Hepatocyte (in vitro differentiated cells): ENCODE results near the gene RABGAP1. TPM values are rescaled to one million over a fixed set of nuclear protein-coding genes. Genes with fewer than 3 reads are reported as not detected.
A peak's percentile ranks its signal among the peaks of the same experiment; 100 is the strongest.

ENCODE experiments used
- DNase-seq: peaks from one replicate; pipeline ENCODE4 v3.0.0-alpha.2; 2016; ENCODE audit warnings: low spot score
- H2AFZ ChIP-seq: fragments of 200-600 bp; sonication (generic); 2 replicates; pipeline ENCODE4 v1.6.0; 2016; ENCODE audit warnings: antibody characterized with exemption, mild to moderate bottlenecking
- H3K27ac ChIP-seq: fragments of 200-600 bp; sonication (generic); 2 replicates; pipeline ENCODE4 v1.5.1; 2016; ENCODE audit warnings: mild to moderate bottlenecking
- H3K27me3 ChIP-seq: fragments of 200-600 bp; sonication (generic); 2 replicates; pipeline ENCODE4 v1.6.1; 2016
- H3K36me3 ChIP-seq: fragments of 200-600 bp; sonication (generic); replicated peaks from 2 replicates; pipeline ENCODE4 v1.5.1; 2016; ENCODE audit warnings: low read depth; ENCODE audit not compliant: insufficient read depth
- H3K4me1 ChIP-seq: fragments of 200-600 bp; sonication (generic); 2 replicates; pipeline ENCODE4 v1.5.1; 2016; ENCODE audit warnings: mild to moderate bottlenecking, moderate library complexity; ENCODE audit not compliant: insufficient read depth
- H3K4me2 ChIP-seq: fragments of 200-600 bp; sonication (generic); 2 replicates; pipeline ENCODE4 v1.6.0; 2016
- H3K4me3 ChIP-seq: fragments of 200-600 bp; sonication (generic); 2 replicates; pipeline ENCODE4 v1.5.1; 2016; ENCODE audit warnings: mild to moderate bottlenecking
- H3K79me2 ChIP-seq: fragments of 200-600 bp; sonication (generic); 2 replicates; pipeline ENCODE4 v1.6.0; 2017; ENCODE audit warnings: mild to moderate bottlenecking
- H3K9me2 ChIP-seq: fragments of 200-600 bp; sonication (generic); replicated peaks from 2 replicates; pipeline ENCODE4 v1.6.0; 2017; ENCODE audit warnings: mild to moderate bottlenecking; ENCODE audit not compliant: insufficient read depth
- H3K9me3 ChIP-seq: fragments of 200-600 bp; sonication (generic); 2 replicates; pipeline ENCODE4 v1.5.1; 2016; ENCODE audit warnings: low read depth, mild to moderate bottlenecking
- H4K20me1 ChIP-seq: fragments of 200-600 bp; sonication (generic); 2 replicates; pipeline ENCODE4 v1.6.0; 2016; ENCODE audit warnings: mild to moderate bottlenecking; ENCODE audit not compliant: insufficient read depth, poor library complexity, severe bottlenecking
- EZH2 ChIP-seq: fragments of 200-600 bp; sonication (generic); IDR thresholded peaks from 2 replicates; pipeline ENCODE4 v1.6.1; 2016; ENCODE audit warnings: antibody characterized with exemption, mild to moderate bottlenecking, borderline replicate concordance
- EZH2phosphoT487 ChIP-seq: fragments of 200-600 bp; sonication (generic); IDR thresholded peaks from one replicate; pipeline ENCODE4 v1.6.1; 2018; ENCODE audit warnings: antibody characterized with exemption, mild to moderate bottlenecking, low read depth, moderate library complexity; ENCODE audit not compliant: unreplicated experiment, severe bottlenecking
- WGBS: methylation state at CpG from one replicate; pipeline ENCODE4 v1.1.6; 2016; ENCODE audit warnings: low lambda C conversion rate; ENCODE audit errors: missing lambda C conversion rate; 5-methylcytosine and 5-hydroxymethylcytosine counted together
- polyA plus RNA-seq: library from polyadenylated mRNA; unstranded; fragments of >200 nt; fragmentation: Nextera tagmentation; extraction: Ambion mirVana; gene quantifications from 2 replicates; pipeline ENCODE4 v1.2.1, GENCODE V29; 2016
- total RNA-seq: library from RNA; depleted of rRNA; stranded (reverse); fragments of >200 nt; gene quantifications from 2 replicates; pipeline ENCODE4 v1.2.3, GENCODE V29; 2014
- TF ChIP-seq, protein P1 (sequence below): fragments of 200-600 bp; sonication (generic); IDR thresholded peaks from 2 replicates; pipeline ENCODE4 v1.5.1; 2016; ENCODE audit warnings: antibody characterized with exemption, mild to moderate bottlenecking; ENCODE audit not compliant: poor library complexity

The RABGAP1 gene
- total and polyA plus RNA-seq, 2 experiments from 2014 or later: 26.8 to 58.4 TPM

DNA sequence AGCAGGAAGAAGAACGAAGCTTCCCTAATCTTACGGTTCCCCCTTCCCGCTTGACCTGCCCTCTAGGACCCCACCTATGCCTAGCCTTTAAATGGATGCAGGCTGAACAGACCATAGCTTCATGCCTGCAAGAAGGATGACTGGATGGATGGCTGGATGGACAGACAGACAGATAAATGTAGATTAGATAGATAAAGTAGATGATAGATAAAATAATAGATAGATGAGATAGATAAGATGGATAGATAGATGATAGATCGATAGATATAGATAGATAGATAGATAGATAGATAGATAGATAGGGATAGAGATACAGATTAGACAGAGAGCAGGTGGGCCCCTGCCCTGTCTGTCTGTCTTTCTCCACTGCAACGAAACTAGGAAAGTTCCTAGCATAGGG is 164.7 kb downstream of the RABGAP1 start:
- DNase-seq: no peak
- no peaks in the 10 kb centered on the region for H4K20me1 ChIP-seq
- H2AFZ ChIP-seq: no peak overlapping the region
- H3K27ac ChIP-seq: no peak overlapping the region
- no peak overlapping the region for H3K4me2 ChIP-seq
- H3K4me1 ChIP-seq: peaks cover 10% of the 10 kb centered on the region
- no peaks in the 10 kb centered on the region for H3K27me3 ChIP-seq
- H3K4me3 ChIP-seq: no peak overlapping the region
- no peaks in the 10 kb centered on the region for H3K36me3 ChIP-seq
- 88% methylated on average over 5 of the region's 5 CpGs for WGBS
- no peaks in the 10 kb centered on the region for H3K9me2 ChIP-seq
- H3K9me3 ChIP-seq: no peaks in the 10 kb centered on the region
- TF ChIP-seq, protein P1, sequence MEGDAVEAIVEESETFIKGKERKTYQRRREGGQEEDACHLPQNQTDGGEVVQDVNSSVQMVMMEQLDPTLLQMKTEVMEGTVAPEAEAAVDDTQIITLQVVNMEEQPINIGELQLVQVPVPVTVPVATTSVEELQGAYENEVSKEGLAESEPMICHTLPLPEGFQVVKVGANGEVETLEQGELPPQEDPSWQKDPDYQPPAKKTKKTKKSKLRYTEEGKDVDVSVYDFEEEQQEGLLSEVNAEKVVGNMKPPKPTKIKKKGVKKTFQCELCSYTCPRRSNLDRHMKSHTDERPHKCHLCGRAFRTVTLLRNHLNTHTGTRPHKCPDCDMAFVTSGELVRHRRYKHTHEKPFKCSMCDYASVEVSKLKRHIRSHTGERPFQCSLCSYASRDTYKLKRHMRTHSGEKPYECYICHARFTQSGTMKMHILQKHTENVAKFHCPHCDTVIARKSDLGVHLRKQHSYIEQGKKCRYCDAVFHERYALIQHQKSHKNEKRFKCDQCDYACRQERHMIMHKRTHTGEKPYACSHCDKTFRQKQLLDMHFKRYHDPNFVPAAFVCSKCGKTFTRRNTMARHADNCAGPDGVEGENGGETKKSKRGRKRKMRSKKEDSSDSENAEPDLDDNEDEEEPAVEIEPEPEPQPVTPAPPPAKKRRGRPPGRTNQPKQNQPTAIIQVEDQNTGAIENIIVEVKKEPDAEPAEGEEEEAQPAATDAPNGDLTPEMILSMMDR: no peak
- TF ChIP-seq EZH2: no peak
- no peak for TF ChIP-seq EZH2phosphoT487
- no peaks in the 10 kb centered on the region for H3K79me2 ChIP-seq

DNA sequence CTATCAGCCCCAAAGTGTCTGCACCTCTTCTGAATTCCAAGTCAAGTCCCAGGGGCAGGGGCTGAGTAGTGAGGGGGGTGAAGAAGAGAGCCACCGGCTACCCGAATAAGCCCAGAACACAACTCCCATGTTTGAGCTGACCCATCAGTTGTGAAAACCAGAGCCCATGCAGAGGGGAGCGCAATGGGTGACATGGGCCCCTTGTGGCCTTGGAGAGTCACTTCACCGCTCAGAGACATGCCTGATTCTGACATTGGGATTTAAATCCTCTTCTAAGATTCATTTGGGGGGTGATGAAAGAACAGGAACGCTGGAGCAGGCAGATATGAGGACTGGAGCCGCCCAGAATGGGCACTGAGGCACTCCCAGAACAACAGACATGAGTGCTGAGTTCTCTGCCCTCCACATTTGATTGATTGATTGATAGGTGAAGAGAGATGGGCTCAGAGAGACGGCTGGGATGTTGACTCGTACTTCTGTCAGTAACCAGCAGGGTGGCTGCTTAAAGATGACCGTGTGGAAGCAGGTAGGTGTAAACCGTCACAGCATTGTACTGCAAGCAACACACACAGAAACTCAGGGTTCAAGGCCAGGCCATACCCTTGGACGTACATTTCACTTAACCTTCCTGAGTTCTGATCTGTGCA is 166.9 kb downstream of the RABGAP1 start:
- TF ChIP-seq, protein P1: no peak
- TF ChIP-seq EZH2 (no peak), EZH2phosphoT487 (no peak)
- no peak overlapping the region for H2AFZ ChIP-seq
- H3K4me3 ChIP-seq: no peak overlapping the region
- no peaks in the 10 kb centered on the region for H3K9me2 ChIP-seq
- no peak overlapping the region for H3K4me2 ChIP-seq
- H3K4me1 ChIP-seq: peaks cover 10% of the 10 kb centered on the region
- no peaks in the 10 kb centered on the region for H3K79me2 ChIP-seq
- WGBS: 84% methylated on average over 11 of the region's 11 CpGs
- H4K20me1 ChIP-seq: no peaks in the 10 kb centered on the region
- no peak for DNase-seq
- H3K27ac ChIP-seq: no peak overlapping the region
- no peaks in the 10 kb centered on the region for H3K9me3 ChIP-seq
- no peaks in the 10 kb centered on the region for H3K36me3 ChIP-seq
- H3K27me3 ChIP-seq: no peaks in the 10 kb centered on the region

DNA sequence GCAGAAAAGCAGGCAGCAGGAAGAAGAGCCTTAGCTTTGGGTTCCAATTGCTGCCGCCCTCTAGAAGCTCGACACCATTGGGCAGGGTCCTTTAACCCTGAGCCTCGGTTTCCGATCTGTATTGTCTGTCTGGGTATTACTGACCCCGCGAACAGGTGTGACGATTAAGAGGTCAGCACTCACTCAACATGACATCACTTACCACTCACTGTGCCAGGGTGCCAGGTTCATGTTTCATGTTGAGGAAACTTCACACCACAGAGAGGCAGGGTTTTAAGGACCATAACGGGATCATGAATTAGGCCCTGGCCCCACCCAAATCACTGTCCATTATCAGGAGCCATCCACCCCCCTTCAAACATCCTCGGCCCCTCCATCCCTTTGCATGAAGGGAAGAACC is 168.2 kb downstream of the RABGAP1 start:
- Histone ChIP-seq H3K27ac (peak overlapping the region; percentile 84), H2AFZ (no peak overlapping the region), H3K4me1 (peaks cover 10% of the 10 kb centered on the region), H3K36me3 (no peaks in the 10 kb centered on the region), H3K4me2 (no peak overlapping the region), H4K20me1 (no peaks in the 10 kb centered on the region), H3K4me3 (no peak overlapping the region), H3K9me3 (no peaks in the 10 kb centered on the region), H3K27me3 (no peaks in the 10 kb centered on the region), H3K79me2 (no peaks in the 10 kb centered on the region), H3K9me2 (no peaks in the 10 kb centered on the region)
- no peak for DNase-seq
- WGBS: 96% methylated on average over 9 of the region's 9 CpGs
- TF ChIP-seq, protein P1: no peak
- TF ChIP-seq EZH2phosphoT487 (no peak), EZH2 (no peak)
